Stimulated activated CD4-positive, alpha-beta T cell treated with anti-CD3 and anti-CD28 coated beads, Interleukin-12 subunit alpha, Interleukin-12 subunit beta, amount 100 ng/mL, for 48 hours (primary cell): ENCODE measurements around the gene SMIM13.
"Not testable (repeated sequence)": the region's sequence is repeated elsewhere in the genome, so short reads cannot be mapped to it uniquely, and the experiment has no call there.

Experiments used
- DNase-seq, 3 donors: peaks; one replicate each; pipeline ENCODE4 v3.0.0-alpha.2; 2020; ENCODE audit warnings: low read depth in 2 of 3, low spot score in 1 of 3

Gene SMIM13

DNA sequence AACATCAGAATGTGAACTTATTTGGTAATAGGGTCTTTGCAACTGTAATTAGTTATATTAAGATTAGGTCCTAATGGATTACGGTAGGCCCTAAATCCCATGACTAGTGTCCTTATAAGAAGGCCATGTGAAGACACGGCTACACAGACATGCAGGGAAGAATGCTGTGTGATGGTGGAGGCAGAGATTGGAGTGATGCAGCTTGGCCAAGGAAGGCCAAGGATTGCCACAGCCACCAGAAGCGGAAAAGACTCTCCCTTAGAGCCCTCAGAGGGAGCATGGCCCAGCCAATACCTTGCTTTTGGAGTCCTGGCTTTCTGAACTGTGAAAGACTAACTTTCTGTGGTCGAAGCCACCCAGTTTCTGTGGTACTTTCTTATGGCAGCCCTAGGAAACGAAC is 9.7 kb upstream of the SMIM13 start:
- DNase-seq, result no peak

DNA sequence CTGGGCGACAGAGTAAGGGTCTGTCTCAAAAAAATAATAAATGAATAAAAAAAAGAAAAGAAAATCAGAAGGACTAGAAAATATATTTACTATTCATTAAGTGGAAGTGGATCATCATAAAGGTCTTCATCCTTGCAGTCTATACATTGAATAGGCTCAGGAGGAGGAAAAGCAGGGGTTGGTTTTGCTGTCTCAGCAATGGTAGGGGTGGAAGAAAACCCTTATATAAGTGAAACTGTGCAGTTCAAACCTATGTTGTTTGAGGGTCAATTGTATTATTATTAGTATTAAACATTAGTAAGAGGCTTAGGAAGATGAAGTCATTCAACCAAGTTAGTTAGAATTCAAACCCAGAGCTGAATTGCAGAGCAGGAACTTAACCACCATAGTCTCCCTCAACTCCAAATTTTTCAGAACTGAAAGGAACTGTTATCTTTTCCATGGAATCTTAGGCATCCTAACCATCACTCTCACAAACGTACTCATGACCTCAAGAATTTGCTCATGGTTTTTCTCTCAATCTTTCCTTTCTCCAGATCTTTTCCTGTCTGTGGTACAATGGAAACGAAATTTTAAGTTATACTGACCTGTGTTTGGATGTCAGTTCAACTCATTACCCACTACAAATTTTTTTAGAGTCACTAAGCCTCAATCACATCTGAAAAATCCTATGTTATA is 7.7 kb upstream of the SMIM13 start:
- DNase-seq, result no peak

DNA sequence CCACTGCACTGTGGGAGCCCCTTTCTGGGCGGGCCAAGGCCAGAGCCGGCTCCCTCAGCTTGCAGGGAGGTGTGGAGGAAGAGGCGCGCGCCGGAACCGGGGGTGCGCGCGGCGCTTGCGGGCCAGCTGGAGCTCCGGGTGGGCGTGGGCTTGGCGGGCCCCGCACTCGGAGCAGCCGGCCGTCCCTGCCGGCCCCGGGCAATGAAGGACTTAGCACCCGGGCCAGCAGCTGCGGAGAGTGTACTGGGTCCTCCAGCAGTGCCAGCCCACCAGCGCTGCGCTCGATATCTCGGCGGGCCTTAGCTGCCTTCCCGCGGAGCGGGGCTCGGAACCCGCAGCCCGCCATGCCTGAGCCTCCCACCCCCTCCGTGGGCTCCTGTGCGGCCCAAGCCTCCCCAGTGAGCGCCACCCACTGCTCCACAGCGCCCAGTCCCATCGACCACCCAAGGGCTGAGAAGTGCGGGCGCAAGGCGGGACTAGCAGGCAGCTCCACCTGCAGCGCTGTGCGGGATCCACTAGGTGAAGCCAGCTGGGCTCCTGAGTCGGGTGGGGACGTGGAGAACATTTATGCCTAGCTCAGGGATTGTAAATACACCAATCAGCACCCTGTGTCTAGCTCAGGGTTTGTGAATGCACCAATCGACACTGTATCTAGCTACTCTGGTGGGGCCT is 6.4 kb upstream of the SMIM13 start:
- not testable (repeated sequence) for DNase-seq

DNA sequence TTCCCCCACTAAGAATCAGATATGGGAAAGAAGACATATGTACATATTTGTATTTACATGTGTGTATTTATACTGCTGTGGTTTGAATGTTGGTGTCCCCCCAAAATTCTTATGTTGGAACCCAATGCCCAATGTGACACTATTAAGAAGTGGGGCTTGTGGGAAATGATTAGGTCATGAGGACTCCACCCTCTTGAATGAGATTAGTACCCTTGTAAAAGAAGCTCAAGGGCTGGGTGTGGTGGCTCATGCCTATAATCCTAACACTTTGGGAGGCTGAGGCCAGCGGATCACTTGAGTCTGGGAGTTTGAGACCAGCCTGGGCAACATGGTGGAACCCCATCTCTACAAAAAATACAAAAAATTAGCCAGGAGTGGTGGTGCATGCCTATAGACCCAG is 3.9 kb upstream of the SMIM13 start:
- DNase-seq, result no peak

DNA sequence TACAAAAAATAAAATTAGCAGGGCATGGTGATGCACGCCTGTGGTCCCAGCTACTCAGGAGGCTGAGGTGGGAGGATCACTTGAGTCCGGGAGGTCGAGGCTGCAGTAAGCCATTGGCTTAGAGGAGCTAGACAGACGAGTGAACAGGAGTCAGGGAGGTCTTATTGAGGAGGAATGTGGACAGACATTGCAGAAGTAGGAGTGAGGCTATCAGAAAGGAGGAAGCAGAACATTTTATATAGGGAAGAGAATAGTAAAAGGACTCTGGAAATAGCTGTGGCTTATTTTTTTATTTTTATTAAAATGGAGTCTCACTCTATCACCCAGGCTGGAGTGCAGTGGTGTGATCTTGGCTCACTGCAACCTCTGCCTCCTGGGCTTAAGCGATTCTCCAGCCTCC is 2.5 kb upstream of the SMIM13 start:
- DNase-seq, result not testable (repeated sequence)

DNA sequence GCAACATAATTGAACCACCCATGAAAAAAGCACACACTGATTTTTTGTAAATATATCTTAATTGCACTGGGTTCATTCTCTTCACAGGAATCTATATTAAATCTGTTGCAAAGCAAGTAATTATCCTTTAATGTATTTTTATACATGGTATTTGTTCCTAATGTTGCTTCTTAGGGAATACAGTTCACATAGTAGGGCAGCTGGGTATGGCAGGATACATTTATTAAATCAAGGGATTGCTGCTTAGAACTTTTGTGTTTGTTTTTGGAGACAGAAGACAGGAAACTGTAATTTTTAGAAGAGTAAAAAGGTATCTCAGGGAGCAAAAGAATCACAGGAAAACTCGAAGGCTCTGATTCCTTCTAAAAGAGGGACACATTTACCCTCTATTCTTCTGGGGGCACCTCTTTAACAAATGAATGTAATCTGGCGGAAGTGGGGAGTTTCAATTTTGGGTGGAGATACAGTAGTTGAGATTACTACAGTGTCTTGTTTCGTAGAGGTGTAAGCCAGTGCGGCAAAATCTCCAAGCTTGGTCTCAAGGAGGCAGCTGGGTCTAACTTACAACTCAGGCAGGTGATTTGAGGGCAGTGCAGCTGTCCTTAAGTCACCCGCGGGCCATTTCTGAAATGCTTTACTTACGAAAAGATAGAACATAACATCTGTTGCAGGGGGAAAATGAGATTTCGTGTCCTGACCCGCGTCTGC is 812 bp upstream of the SMIM13 start:
- peak in 2 of 3 donors; percentile 10 to 16 for DNase-seq

DNA sequence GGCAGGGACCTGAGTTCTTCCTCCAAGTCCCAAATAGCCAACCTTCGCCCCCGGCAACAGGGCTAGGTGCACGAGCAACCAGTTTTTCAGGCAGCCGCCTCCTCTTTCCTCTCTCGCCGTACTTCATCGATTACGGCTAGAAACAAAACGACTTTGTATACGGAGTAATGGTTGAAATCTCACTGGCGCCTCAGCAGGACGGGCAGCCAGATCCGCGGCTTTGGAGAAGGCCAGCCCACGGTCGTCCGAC is 333 bp upstream of the SMIM13 start:
- DNase-seq, result no peak

DNA sequence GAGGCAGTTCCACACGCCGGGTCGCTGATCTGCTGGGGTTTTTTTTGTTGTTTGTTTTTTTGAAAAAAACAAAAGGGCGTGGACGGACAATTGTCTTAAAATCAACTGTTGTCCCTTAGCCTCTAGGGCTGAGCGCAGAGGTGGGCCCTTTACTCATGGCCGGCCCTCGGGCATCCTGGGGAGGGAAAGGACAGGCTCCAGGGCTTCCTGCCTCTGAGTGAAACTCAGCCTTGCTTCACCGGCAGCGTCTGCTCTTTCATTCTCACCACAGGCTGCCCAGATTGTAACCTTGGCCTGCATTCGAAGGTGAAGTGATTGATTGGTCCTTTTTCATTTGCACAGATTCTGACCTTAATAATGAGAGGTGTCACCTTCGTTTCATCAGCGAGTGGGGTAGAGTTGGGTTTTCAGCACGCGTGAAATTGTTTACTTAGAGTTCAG is 797 bp downstream of the SMIM13 start:
- peak; percentile 14 to 43 (median 35) for DNase-seq

DNA sequence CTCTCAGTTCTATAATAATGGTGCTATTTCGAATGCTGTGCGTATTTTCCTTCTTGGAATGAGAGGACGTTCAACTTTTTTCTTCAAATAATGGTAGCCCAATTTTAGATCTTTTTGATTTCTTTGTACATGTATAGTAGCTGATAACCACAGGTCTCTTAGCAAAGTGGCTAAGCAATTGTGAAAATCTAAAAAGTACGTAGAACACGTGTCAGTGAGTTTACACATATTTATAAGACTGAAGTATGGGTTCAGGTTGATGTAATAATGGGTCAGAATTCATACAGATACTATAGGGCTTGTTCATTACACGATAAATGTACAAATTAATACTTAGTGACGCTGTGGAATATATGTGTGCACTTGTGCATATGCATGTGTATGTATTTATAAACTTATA is 1.3 kb downstream of the SMIM13 start:
- DNase-seq, result no peak

DNA sequence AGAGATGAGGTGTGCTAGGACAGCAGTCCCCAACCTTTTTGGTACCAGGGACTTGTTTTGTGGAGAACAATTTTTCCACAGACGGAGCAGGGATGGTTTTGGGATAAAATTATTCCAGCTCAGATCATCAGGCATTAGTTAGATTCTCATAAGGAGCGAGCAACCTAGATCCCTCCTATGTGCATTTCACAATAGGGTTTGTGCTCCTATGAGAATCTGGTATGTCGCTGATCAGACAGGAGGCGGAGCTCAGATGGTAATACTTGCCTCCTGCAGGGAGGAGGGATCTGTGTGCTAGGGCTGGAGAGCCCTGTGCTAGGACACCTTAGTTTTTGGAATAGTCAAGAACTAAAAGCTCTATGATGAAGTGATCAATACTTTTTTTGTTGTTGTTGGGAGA is 2.5 kb downstream of the SMIM13 start:
- DNase-seq, result no peak

DNA sequence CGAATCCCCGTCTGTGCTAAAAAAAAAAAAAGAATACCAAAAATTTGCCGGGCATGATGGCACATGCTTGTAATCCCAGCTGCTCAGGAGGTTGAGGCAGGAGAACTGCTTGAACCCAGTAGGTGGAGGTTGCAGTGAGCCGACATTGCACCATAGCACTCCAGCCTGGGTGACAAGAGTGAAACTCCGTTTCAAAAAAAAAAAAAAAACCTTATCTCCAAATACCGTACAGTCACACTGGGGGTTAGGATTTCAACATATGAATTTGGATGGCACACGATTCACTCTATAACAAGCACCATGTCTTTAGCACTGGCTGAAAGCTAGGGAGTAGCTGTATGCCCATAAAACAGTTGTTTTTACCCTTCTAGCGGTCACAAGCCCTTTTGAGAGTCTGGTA is 3.8 kb downstream of the SMIM13 start:
- DNase-seq, result no peak

DNA sequence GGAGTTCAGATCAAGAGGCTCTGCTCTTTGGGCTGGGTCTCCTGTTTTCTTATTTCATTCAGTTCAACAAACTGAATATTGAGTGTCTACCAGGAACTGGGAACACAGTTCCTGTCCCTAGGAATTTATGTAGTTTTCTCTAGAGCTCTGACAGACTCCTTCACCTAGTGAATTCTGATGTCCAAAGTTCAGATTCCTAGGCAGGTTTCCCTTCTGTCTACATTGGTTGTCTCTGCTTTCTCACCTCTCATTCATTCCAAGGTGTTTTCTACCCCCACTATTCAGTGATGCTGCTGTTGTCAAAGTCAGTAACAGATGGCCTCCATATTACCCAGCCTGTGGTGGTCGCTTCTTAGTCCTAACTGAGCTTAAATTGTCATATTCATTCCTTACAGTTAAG is 4.4 kb downstream of the SMIM13 start:
- DNase-seq, result no peak

DNA sequence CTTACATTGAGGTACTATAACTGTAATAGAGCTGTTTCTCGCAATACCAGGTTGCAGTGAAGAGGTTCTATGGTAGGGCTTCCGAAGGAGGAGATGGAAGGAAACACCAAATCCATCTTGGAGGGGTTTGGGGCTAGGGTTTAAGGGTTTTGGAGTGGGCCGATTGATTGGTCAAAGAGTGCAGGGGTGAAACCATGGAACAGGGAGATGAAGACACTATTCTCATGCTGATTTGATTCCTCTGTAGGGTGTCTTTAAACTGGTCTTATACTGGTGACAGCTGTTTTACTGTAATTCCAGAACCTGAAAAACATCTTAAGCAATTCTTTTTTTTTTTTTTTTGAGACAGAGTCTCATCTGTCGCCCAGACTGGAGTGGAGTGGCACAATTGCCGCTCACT is 7.8 kb downstream of the SMIM13 start:
- no peak for DNase-seq

DNA sequence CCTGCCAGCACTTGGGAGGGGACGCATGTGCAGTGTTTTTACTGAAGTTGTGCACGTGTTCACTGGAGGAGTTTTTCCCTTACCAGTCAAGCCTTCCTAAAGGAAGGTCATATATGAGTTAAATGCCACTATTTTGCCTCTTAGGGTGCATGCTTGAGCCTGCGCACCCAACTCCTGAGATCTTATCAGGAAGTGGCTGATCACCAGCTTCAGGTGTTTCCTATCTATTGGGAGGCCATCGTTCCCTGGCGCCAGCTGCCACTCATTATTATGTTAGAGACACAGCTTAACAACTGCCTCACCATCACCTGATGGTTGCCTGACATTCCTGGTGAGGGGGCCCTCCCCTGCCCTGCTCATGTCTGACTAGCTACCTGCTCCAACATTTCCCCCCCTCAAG is 9.4 kb downstream of the SMIM13 start:
- no peak for DNase-seq

DNA sequence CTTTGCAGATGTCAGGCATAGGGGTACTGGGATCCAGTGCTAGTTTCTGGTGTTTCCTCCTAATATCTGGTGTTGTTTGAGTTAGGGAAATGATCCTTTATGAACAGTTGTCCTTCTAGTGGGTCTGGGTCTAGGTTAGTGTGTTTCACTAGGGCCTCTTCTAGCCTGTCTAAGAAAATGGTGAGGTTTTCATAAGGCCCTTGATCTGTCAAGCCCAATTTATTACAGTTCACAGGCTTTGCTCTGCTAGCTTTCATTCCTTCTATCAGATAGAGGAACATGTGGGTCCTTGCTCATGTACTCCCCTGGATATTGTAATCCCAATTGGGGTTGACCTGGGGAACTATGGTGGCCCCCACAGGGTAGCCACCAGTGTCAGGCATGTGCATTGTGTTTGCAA is 15.1 kb downstream of the SMIM13 start:
- DNase-seq, result no peak

DNA sequence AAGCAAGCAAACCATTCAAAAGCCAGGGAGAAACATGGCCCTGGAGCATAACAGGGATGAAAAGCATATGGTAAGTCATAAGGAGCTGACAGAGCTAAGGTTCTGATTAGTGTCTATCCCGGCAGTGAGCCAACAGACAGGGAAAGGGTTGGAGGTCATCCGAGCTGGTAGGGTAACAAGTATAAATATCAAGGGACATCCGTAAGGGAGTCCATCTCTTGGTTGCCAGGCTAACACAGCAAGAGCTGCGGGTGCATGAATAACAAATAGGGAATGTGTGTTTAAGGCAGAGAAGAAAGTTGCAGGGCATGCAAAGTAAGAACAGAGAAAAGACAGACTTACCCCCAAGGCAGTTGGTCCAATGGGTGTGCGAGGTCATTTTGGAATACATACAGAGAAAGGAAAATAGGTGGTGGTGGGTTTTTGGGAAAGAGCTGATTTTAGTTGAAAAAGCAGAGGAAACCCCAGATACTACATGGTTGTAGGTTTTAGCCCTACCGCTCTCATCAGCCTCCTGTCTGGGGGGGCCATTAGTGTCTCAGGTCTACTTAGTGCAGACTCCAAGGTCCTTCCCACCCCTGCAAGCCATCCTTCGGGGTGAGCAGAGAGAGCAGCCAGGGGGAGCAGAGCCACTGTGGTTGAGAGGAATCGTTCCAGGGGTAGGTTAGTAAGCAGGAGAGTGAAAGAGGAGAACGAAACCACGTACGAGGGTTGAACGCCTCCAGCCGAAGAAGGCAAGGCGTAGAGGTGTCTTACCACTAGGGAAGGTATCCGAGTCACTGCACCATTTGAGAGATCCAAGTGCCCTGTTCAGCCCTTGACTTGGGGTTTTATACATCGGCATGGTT is 17.5 kb downstream of the SMIM13 start, which contains the start of gene ERVFRD-1:
ERVFRD-1 (minus strand) TSS at position 805 of the 848 bp plus-strand sequence. CDS start 6,415 bp downstream, outside the sequence.
- DNase-seq, result no peak

DNA sequence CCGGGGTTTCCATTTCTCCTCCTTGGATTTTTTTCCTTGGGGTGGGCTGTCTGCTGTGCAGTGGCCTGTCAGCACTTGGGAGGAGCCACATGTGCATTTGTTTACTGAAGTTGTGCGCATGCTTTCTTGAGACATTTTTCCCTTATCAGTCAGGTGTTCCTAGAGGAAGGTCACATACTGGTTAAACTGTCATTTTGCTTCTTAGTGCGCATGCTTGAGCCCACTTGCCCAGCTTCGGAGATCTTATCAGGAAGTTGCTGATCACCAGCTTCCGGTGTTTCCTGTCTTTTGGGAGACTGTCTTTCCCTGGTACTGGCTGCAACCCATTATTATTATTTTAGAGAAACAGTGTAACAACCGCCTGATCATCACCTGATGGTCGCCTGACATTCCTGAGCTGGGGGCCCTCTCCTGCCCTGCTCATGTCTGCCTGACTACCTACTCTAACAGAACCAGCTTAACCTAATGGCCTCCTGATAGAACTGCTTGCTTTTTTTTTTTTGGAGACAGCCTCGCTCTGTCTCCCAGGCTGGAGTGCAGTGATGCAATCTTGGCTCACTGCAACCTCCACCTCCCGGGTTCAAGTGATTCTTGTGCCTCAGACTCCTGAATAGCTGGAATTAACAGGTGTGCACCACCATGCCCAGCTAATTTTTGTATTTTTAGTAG is 18.3 kb downstream of the SMIM13 start:
- DNase-seq, result no peak

DNA sequence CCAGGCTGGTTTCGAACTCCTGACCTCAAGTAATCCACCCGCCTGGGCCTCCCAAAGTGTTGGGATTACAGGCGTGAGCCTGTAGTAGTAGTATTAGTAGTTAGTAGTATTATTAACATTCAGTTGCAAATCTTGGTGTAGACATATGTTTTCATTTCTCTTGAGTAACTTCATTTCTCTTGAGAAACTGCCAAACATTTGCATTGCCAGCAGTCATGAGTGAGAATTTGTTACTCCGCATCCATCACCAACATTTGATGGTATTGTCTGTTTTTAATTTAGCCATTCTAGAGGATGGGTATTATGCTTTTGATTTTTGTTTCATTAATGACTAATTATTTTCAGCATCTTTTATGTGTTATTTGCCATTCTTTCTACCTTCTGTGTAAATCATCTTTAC is 19.4 kb downstream of the SMIM13 start:
- no peak for DNase-seq

DNA sequence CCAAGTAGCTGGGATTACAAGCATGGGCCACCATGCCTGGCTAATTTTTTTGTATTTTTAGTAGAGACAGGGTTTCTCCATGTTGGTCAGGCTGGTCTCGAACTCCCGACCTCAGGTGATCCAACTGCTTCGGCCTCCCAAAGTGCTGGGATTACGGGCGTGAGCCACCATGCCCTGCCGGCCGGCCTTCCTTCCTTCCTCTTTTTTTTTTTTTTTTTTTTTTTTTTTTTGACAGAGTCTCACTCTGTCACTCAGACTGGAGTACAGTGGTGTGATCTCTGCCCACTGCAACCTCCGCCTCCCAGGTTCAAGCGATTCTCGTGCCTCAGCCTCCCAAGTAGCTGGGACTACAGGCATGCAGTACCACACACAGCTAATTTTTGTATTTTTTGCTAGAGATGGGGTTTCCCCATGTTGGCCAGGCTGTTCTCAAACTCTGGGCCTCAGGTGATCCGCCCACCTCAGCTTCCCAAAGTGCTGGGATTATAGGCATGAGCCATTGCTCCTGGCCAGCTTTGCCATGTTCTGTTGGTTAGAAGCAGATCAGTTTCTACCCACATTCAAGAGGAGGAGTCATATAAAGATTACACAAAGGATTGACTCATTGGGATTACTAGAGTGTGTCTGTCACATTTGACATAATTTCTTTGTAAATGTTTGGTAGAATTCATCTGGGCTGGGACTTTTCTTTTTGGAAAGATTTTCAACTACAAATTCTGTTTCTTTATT is 22.3 kb downstream of the SMIM13 start:
- peak in 2 of 3 donors; percentile 24 to 28 for DNase-seq

DNA sequence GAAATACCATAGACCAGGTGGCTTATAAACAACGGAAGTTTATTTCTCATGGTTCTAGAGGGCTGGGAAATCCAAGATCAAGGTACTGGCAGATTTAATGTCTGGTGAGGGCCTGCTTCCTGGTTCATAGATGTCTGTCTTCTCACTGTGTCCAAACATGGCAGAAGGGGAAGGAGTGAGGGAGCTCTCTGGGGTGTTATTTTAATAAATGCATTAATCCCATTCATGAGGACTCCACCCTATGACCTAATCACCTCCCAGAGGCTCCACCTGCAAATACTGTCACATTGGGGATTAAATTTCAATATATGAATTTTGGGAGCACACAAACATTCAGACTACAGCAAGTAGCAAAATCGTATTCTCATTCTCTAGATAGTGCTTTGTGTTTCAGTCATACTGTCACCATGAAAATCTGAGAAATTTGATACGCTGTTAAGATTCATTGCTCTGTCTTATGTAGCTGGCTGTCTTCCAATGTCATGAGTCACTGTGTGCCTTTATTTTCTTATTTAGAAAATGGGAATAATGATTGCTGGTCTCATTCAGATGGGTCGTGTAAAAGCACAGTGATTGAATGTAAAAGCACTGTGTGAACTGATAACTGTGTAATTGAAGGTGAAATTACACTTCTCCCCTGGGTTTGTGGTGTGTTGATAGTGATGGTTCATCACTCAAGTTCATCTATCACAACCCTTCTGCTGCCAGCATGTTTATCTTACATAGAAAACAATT is 26.8 kb downstream of the SMIM13 start:
- no peak for DNase-seq
